Stimulated activated CD8-positive, alpha-beta memory T cell treated with anti-CD3 and anti-CD28 coated beads, Interleukin-15, amount 100 ng/mL, for 4 hours (primary cell): ENCODE results near the gene NAA10.
A peak's percentile ranks its signal among the peaks of the same experiment; 100 is the strongest.
"Not testable (repeated sequence)": the region's sequence is repeated elsewhere in the genome, so short reads cannot be mapped to it uniquely, and the experiment has no call there.

Experiments used
- DNase-seq, 2 donors: peaks; one replicate each; pipeline ENCODE4 v3.0.0-alpha.2; 2020; ENCODE audit warnings: low read depth in 2 of 2

NAA10 gene

GRCh38 chrX:153934762-153935325, at the start of gene NAA10:
NAA10 (minus strand) TSS chrX:153935037; CDS start chrX:153934904, 133 bp downstream.
- peak in 1 of 2 donors; percentile 55 for DNase-seq

GRCh38 chrX:153983321-153983801, 48.5 kb upstream of the NAA10 start:
- no peak for DNase-seq

DNA sequence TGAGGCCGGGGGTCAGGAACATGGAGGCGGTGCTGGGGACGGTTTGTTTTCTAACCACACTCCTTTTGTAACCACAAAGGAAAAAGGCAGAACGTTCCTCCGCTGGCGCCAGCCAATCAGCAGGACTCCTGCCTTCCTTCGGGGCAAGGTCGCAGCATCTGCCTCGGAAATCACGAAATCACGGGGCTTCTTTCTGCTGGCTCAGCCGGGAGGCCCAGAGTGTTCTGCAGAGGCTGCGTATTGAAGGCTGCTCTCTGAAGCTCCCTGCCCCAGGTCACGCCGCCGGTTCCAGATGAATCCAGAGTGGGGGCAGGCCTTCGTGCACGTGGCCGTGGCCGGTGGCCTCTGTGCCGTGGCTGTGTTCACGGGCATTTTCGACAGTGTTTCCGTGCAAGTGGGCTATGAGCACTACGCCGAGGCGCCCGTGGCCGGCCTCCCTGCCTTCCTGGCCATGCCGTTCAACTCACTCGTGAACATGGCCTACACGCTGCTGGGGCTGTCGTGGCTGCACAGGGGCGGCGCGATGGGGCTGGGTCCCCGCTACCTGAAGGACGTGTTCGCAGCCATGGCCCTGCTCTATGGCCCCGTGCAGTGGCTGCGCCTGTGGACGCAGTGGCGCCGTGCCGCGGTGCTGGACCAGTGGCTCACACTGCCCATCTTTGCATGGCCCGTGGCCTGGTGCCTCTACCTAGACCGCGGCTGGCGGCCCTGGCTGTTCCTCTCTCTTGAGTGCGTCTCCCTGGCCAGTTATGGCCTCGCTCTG, 47.1 kb upstream of the NAA10 start:
- no peak for DNase-seq

GRCh38 chrX:153981231-153981630, 46.4 kb upstream of the NAA10 start:
- DNase-seq = no peak

GRCh38 chrX:153980394-153980793, 45.6 kb upstream of the NAA10 start:
- DNase-seq = not testable (repeated sequence)

DNA sequence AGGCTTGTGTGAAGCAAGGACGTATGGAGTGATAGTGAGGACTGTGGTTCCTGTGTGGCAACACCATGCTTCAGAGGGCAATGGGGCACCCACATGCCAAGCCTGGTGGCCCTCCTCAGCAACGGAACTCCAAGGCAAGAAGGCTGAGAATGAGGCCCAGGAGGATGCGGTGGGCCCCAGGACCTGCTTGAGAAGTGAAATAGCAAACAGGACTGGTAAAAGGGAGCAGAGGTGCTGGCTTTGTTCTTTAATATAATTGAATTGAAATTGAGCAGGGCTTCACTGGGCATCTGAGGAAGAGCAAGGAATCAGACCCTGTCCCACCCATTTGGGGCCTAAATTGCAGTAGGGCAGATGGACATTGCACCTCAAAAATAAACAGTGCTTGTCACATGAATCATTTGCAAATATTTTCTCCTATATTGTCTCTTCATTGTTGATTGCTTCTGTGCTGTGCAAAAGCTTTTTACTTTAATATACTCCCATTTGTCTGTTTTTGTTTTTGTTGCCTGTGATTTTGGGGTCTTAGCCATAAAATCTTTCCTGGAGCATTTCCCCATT, 40.0 kb upstream of the NAA10 start:
- DNase-seq = no peak

DNA sequence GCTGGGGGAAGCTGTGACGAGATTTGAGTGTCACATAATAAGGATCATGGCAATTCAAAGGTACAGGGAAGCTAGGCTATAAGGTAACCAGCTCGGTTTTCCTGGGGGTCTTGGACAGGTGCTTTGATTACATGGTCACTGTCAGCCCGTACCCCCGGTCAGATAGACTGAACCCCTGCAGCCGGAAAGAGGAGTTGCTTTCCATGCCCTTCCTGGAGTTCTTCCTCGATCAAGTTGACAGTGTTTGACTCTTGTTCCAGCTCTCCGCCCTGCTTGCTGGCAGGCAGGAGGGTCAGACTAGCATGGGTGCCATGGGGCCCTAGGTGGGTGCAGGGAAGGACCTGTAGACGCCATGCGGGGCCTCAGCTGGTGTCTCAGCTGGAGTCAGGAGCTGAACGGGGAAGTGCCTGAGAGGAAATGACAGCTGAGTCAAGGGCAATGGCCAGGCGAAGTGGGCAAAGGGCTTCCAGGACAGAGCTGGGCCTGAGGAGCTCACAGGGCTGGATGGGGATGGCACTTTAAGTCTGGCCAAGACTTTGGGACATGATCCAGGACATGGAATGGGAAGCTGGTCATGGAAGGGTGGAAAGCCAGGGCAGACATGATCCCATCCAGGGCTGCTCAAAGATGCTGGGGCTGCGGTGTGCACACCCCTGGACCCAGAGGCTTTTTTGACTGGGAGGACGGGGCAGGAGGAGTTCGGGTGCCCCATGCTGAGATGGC, 39.3 kb upstream of the NAA10 start:
- DNase-seq = no peak

GRCh38 chrX:153973127-153974002, 38.5 kb upstream of the NAA10 start:
- no peak for DNase-seq

GRCh38 chrX:153972368-153973126, 37.7 kb upstream of the NAA10 start, which contains the start of gene TMEM187:
TMEM187 (plus strand) TSS chrX:153972754; CDS start chrX:153982063, 9,309 bp downstream.
- peak; percentile 75 to 84 for DNase-seq

- DNase-seq = peak; percentile 83 to 88
Observed at GRCh38 chrX:153971450-153972367, 36.9 kb upstream of the NAA10 start, which contains the start of gene HCFC1. HCFC1 (minus strand) TSS chrX:153971818; CDS start chrX:153970840, 978 bp downstream.

DNA sequence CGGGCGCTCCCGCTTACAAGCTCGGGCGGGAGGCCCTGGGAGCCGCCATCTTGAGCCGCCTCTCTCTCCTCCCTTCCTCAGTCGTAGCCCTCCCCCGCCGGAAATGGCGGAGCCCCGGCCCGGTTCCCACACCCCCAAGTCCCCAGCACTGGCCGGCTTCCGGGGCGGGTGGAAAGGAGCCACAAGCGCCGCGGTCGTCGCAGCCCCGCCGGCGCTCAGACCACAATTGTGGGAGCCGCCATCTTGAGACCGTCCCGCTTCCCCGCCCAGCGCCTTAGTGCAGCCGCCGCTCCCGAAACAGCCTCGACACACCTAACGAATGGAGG, 36.2 kb upstream of the NAA10 start:
- peak; percentile 79 to 88 for DNase-seq

GRCh38 chrX:153970357-153971123, 35.7 kb upstream of the NAA10 start:
- no peak for DNase-seq

- no peak for DNase-seq
Observed at GRCh38 chrX:153969904-153970356, 35.1 kb upstream of the NAA10 start.

GRCh38 chrX:153969125-153969903, 34.5 kb upstream of the NAA10 start:
- DNase-seq = no peak

GRCh38 chrX:153968754-153969124, 33.9 kb upstream of the NAA10 start:
- DNase-seq = no peak

- DNase-seq = no peak
Observed at GRCh38 chrX:153968255-153968654, 33.4 kb upstream of the NAA10 start.

- no peak for DNase-seq
Observed at GRCh38 chrX:153967536-153968224, 32.8 kb upstream of the NAA10 start.
